ENCODE measurements around the gene LSMEM2. TPM values are rescaled to one million over a fixed set of nuclear protein-coding genes. Genes with fewer than 3 reads are reported as not detected.

LSMEM2 gene
- total and polyA plus RNA-seq, 2 donors = 0.39 to 0.79 TPM

DNA sequence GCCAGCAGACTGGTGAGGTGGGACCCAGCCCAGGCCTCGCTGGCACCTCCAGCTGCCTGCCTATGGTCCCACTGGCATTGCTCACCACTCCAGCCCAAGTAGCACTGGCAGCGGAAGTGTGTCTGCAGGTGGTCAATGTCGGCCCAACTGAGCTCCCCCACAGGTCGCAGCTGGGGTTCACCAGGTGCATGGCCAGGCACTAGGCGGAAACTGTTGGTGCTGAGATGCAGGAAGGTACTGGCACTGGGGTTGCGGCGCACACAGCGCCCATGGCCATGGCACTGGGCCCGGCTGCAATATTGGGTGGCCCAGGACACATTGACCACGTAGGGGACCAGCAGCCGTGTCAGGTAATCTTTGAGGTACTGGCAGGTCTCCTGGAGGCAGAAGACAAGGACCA is 39.3 kb downstream of the LSMEM2 start:
- no peak overlapping the region for H3K4me3 ChIP-seq (ENCODE audit: low read depth, low read length)
- H3K36me3 ChIP-seq (ENCODE audit: insufficient read depth) = no peaks in the 10 kb centered on the region
- H3K4me1 ChIP-seq (ENCODE audit: insufficient read depth) = no peaks in the 10 kb centered on the region
- H3K27ac ChIP-seq (ENCODE audit: low read depth) = no peak overlapping the region
- 88% methylated on average over 11 of the region's 11 CpGs for WGBS
- DNase-seq (ENCODE audit: extremely low spot score) = no peak

- Histone ChIP-seq H3K36me3 (ENCODE audit: insufficient read depth) (no peaks in the 10 kb centered on the region), H3K4me3 (ENCODE audit: low read depth, low read length) (no peak overlapping the region), H3K4me1 (ENCODE audit: insufficient read depth) (no peaks in the 10 kb centered on the region), H3K27ac (ENCODE audit: low read depth) (no peak overlapping the region)
- no peak for DNase-seq (ENCODE audit: extremely low spot score)
- 79% methylated on average over 10 of the region's 10 CpGs for WGBS
Observed at GRCh38 chr3:50318615-50319014, 39.7 kb downstream of the LSMEM2 start.

- H3K4me1 ChIP-seq (ENCODE audit: insufficient read depth) = no peaks in the 10 kb centered on the region
Observed at GRCh38 chr3:50319181-50319893, 40.5 kb downstream of the LSMEM2 start.

GRCh38 chr3:50319894-50320625 is 41.2 kb downstream of the LSMEM2 start:
- peak overlapping the region; percentile 58 for H3K4me3 ChIP-seq (ENCODE audit: low read depth, low read length)
- no peak overlapping the region for H3K27ac ChIP-seq (ENCODE audit: low read depth)
- no peaks in the 10 kb centered on the region for H3K4me1 ChIP-seq (ENCODE audit: insufficient read depth)
- 78% methylated on average over 29 of the region's 29 CpGs for WGBS
- DNase-seq (ENCODE audit: extremely low spot score) = no peak
- no peaks in the 10 kb centered on the region for H3K36me3 ChIP-seq (ENCODE audit: insufficient read depth)

More at GRCh38 chr3:50319181-50319893, 40.5 kb downstream of the LSMEM2 start:
- WGBS = 86% methylated on average over 16 of the region's 16 CpGs
- Histone ChIP-seq H3K27ac (ENCODE audit: low read depth) (no peak overlapping the region), H3K36me3 (ENCODE audit: insufficient read depth) (no peaks in the 10 kb centered on the region), H3K4me3 (ENCODE audit: low read depth, low read length) (no peak overlapping the region)
- no peak for DNase-seq (ENCODE audit: extremely low spot score)

- H3K27ac ChIP-seq (ENCODE audit: low read depth) = peak overlapping the region; percentile 90
- peak overlapping the region; percentile 58 for H3K4me3 ChIP-seq (ENCODE audit: low read depth, low read length)
- no peaks in the 10 kb centered on the region for H3K36me3 ChIP-seq (ENCODE audit: insufficient read depth)
- no peak for DNase-seq (ENCODE audit: extremely low spot score)
- no peaks in the 10 kb centered on the region for H3K4me1 ChIP-seq (ENCODE audit: insufficient read depth)
- WGBS = under 1% methylated on average over 45 of the region's 45 CpGs
Observed at GRCh38 chr3:50320853-50321335, 42.0 kb downstream of the LSMEM2 start.

- H3K4me1 ChIP-seq (ENCODE audit: insufficient read depth) = no peaks in the 10 kb centered on the region
- peak overlapping the region; percentile 58 for H3K4me3 ChIP-seq (ENCODE audit: low read depth, low read length)
- peak overlapping the region; percentile 90 for H3K27ac ChIP-seq (ENCODE audit: low read depth)
- H3K36me3 ChIP-seq (ENCODE audit: insufficient read depth) = no peaks in the 10 kb centered on the region
- peak; percentile 80 for DNase-seq (ENCODE audit: extremely low spot score)
- 1% methylated on average over 58 of the region's 59 CpGs for WGBS
Observed at GRCh38 chr3:50321336-50322114, 42.6 kb downstream of the LSMEM2 start.

DNA sequence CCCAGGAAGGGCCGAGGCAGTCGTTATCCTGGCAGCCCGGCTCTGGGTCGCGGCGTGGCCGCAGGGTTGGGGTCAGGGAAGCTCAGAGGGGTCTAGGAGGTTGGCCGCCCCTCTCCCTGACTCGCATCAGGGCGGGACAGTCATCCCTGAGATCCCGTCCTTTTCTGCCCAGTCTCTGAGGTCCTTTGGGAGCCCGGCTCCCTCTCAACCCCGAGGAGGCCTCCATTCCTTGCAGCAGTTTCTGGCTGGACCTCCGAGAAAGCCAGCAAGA is 43.2 kb downstream of the LSMEM2 start:
- H3K4me1 ChIP-seq (ENCODE audit: insufficient read depth) = no peaks in the 10 kb centered on the region
- H3K4me3 ChIP-seq (ENCODE audit: low read depth, low read length) = peak overlapping the region; percentile 58
- WGBS = 10% methylated on average over 14 of the region's 14 CpGs
- peak overlapping the region; percentile 0 for H3K27ac ChIP-seq (ENCODE audit: low read depth)
- DNase-seq (ENCODE audit: extremely low spot score) = no peak
- no peaks in the 10 kb centered on the region for H3K36me3 ChIP-seq (ENCODE audit: insufficient read depth)

- Histone ChIP-seq H3K36me3 (ENCODE audit: insufficient read depth) (no peaks in the 10 kb centered on the region), H3K4me3 (ENCODE audit: low read depth, low read length) (peak within 1 kb of the TSS; percentile 58), H3K4me1 (ENCODE audit: insufficient read depth) (peaks cover 3% of the 10 kb centered on the region), H3K27ac (ENCODE audit: low read depth) (peak within 1 kb of the TSS; percentile 90)
- DNase-seq (ENCODE audit: extremely low spot score) = no peak
- WGBS = 32% methylated on average over 31 of the region's 31 CpGs
Observed at GRCh38 chr3:50322386-50323091, 43.7 kb downstream of the LSMEM2 start, which contains the start of gene HYAL2. Gene HYAL2, minus strand, starts transcription at chr3:50322745. Its CDS starts 2,256 bp downstream, at chr3:50320489.

DNA sequence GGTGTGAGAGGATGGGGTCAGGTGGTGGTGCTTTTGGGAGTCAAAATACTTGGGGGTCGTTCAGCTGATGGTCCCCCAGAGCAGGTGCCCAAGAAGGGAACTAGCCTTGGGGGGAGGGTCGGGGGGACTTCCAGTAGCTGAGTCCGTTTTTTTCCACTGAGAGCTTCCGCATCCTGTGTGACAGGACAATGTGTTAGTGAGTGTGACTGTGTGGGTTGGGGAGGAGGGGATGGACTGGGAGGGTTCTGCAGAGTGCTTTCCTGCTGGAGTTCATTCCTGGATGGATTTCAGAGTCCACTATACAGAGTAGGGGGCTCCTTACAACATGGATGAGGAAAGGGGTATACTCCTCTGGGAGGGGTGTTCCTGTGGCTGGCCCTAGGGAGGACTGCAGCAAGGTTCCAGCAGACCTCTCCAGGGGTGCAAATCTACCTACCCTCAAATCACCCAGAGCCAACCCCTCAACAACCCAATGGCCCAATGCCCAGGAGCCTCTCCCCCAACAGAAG is 44.3 kb downstream of the LSMEM2 start:
- Histone ChIP-seq H3K36me3 (ENCODE audit: insufficient read depth) (no peaks in the 10 kb centered on the region), H3K27ac (ENCODE audit: low read depth) (no peak overlapping the region), H3K4me3 (ENCODE audit: low read depth, low read length) (no peak overlapping the region), H3K4me1 (ENCODE audit: insufficient read depth) (peaks cover 3% of the 10 kb centered on the region)
- WGBS = 43% methylated on average over 4 of the region's 4 CpGs
- DNase-seq (ENCODE audit: extremely low spot score) = no peak

GRCh38 chr3:50323614-50324199 is 44.8 kb downstream of the LSMEM2 start:
- DNase-seq (ENCODE audit: extremely low spot score) = no peak
- Histone ChIP-seq H3K4me1 (ENCODE audit: insufficient read depth) (peaks cover 3% of the 10 kb centered on the region), H3K4me3 (ENCODE audit: low read depth, low read length) (no peak overlapping the region), H3K27ac (ENCODE audit: low read depth) (no peak overlapping the region), H3K36me3 (ENCODE audit: insufficient read depth) (no peaks in the 10 kb centered on the region)
- WGBS = 72% methylated on average over 5 of the region's 5 CpGs

DNA sequence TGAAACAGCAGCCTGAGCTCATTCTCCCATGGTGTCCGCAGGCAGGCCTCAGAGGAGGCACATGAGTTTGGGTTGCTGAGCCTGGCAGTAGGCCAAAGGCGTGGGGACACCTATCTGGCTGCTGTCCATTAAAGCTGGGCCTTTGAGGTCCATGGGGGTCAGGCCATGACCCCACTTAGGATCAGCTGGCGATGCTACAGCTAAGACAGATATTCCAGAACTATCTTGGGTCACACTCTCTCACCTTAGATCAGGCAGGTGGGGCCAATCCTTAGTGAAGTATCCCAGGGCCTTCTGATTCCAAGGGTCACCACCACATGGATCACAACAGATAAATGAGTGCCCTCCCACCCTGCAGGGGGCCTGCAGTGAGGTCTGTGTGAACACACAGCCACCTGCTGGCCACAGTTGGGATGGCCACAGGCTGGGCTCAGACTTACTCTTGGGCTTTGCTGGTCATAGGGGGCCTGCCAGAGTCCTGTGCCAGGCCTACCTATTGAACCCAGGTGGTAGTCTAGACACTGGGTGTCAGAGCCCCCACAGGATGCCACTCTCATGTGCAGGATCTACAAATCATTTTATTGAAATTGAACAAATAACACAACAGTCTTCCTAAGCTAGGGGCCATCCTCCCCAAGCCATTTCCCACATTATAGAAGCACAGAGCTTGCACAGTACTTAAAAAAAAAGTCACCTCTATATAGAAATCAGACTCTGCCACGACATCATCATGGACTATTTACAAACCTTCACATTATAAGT is 45.6 kb downstream of the LSMEM2 start:
- WGBS = 48% methylated on average over 4 of the region's 4 CpGs
- Histone ChIP-seq H3K4me3 (ENCODE audit: low read depth, low read length) (no peak overlapping the region), H3K36me3 (ENCODE audit: insufficient read depth) (no peaks in the 10 kb centered on the region), H3K27ac (ENCODE audit: low read depth) (no peak overlapping the region), H3K4me1 (ENCODE audit: insufficient read depth) (peaks cover 3% of the 10 kb centered on the region)
- no peak for DNase-seq (ENCODE audit: extremely low spot score)

GRCh38 chr3:50325113-50325480 is 46.2 kb downstream of the LSMEM2 start:
- peaks cover 3% of the 10 kb centered on the region for H3K4me1 ChIP-seq (ENCODE audit: insufficient read depth)
- no peak overlapping the region for H3K4me3 ChIP-seq (ENCODE audit: low read depth, low read length)
- no peak for DNase-seq (ENCODE audit: extremely low spot score)
- no peak overlapping the region for H3K27ac ChIP-seq (ENCODE audit: low read depth)
- H3K36me3 ChIP-seq (ENCODE audit: insufficient read depth) = no peaks in the 10 kb centered on the region
- 92% methylated on average over 2 of the region's 2 CpGs for WGBS

Data from urinary bladder (tissue), 4 donors.